K562 (cell line): ENCODE measurements around the gene RAB21. TPM values are rescaled to one million over a fixed set of nuclear protein-coding genes. Genes with fewer than 3 reads are reported as not detected.
A peak's percentile ranks its signal among the peaks of the same experiment; 100 is the strongest.

Source experiments
- BRF1 ChIP-seq: IDR thresholded peaks from 3 replicates; pipeline ENCODE4 v1.6.1; 2011; ENCODE audit warnings: borderline replicate concordance, mild to moderate bottlenecking; ENCODE audit not compliant: insufficient read length; ENCODE audit errors: extremely low read depth
- EP400 ChIP-seq: fragments of 450-650 bp; IDR thresholded peaks from 2 replicates; pipeline ENCODE4 v1.6.1; 2017; ENCODE audit warnings: antibody characterized with exemption, mild to moderate bottlenecking, moderate library complexity
- HEY1 ChIP-seq: fragments of 250-450 bp; sonication (Bioruptor Pico); IDR thresholded peaks from 2 replicates; pipeline ENCODE4 v1.5.0; 2020; ENCODE audit warnings: mild to moderate bottlenecking, moderate library complexity, borderline replicate concordance
- KAT7 ChIP-seq: sonication (generic); formaldehyde crosslinking; IDR thresholded peaks from 2 replicates; pipeline ENCODE4 v1.8.0; 2022; ENCODE audit warnings: missing genetic modification reagents, mild to moderate bottlenecking, borderline replicate concordance
- NCOR1 ChIP-seq: fragments of 450-650 bp; IDR thresholded peaks from 2 replicates; pipeline ENCODE4 v1.6.1; 2016; ENCODE audit warnings: mild to moderate bottlenecking, moderate library complexity
- NFIC ChIP-seq: fragments of 450-650 bp; IDR thresholded peaks from 2 replicates; pipeline ENCODE4 v1.6.1; 2017; ENCODE audit warnings: mild to moderate bottlenecking, inconsistent platforms
- NONO ChIP-seq, 2 experiments: fragments of 200-400 bp in 1 of 2; fragments of 450-650 bp in 1 of 2; formaldehyde crosslinking in 1 of 2; IDR thresholded peaks; 2 replicates each; pipeline ENCODE4 v1.6.1; 2017; ENCODE audit warnings: low read depth in 2 of 2, mild to moderate bottlenecking in 2 of 2, moderate library complexity in 2 of 2, low read length in 1 of 2
- RBM34 ChIP-seq: fragments of 200-400 bp; formaldehyde crosslinking; IDR thresholded peaks from 2 replicates; pipeline ENCODE4 v1.6.1; 2018; ENCODE audit warnings: low read length, borderline replicate concordance; ENCODE audit not compliant: insufficient read depth
- SIRT6 ChIP-seq: IDR thresholded peaks from one replicate; pipeline ENCODE4 v1.6.1; 2012; ENCODE audit warnings: low read depth, mild to moderate bottlenecking, control low read depth, inconsistent platforms, low read length, moderate library complexity
- SMAD4 ChIP-seq: fragments of 250-450 bp; sonication (Bioruptor Pico); conservative IDR thresholded peaks from 2 replicates; pipeline ENCODE4 v1.8.0; 2021; ENCODE audit warnings: inconsistent platforms, mild to moderate bottlenecking, moderate library complexity
- TCF3 ChIP-seq: sonication (generic); formaldehyde crosslinking; IDR thresholded peaks from 2 replicates; pipeline ENCODE4 v1.4.0; 2020; ENCODE audit warnings: mild to moderate bottlenecking, missing genetic modification reagents
- ZNF174 ChIP-seq: fragments of 250-450 bp; sonication (Bioruptor Pico); IDR thresholded peaks from 2 replicates; pipeline ENCODE4 v1.4.0; 2020; ENCODE audit warnings: mild to moderate bottlenecking
- ZNF24 ChIP-seq: fragments of 450-650 bp; IDR thresholded peaks from 2 replicates; pipeline ENCODE4 v1.6.1; 2016
- ZNF76 ChIP-seq: fragments of 250-450 bp; sonication (Bioruptor Pico); IDR thresholded peaks from 2 replicates; pipeline ENCODE4 v1.4.0; 2020; ENCODE audit warnings: mild to moderate bottlenecking, moderate library complexity, borderline replicate concordance
- ZNF780A ChIP-seq: fragments of 250-450 bp; sonication (Bioruptor Pico); IDR thresholded peaks from 2 replicates; pipeline ENCODE4 v1.5.0; 2021; ENCODE audit warnings: mild to moderate bottlenecking
- polyA plus RNA-seq, 8 experiments: library from polyadenylated mRNA; depleted of rRNA in 4 of 8; stranded (reverse) in 5 of 8; unstranded in 3 of 8; fragments of >200 nt; fragmentation: Nextera tagmentation in 2 of 8; fragmentation: Illumina TruSeq in 1 of 8; extraction: Ambion mirVana in 2 of 8; extraction: Trizol in 1 of 8; gene quantifications; 2 replicates each; pipeline versions ENCODE4 v1.2.1 to v1.2.3, GENCODE V29; 2011 to 2014; ENCODE audit warnings: inconsistent platforms in 1 of 8, missing spikeins in 1 of 8
- total RNA-seq, 7 experiments: library from RNA; depleted of rRNA in 6 of 7; stranded (reverse); fragments of >200 nt in 6 of 7; fragmentation: Illumina TruSeq in 2 of 7; extraction: Trizol in 2 of 7; gene quantifications; 2 replicates each; pipeline versions ENCODE4 v1.2.1 to v1.2.3, GENCODE V29; 2011 to 2021; ENCODE audit warnings: low replicate concordance in 1 of 7
- TF ChIP-seq, protein P1 (sequence below): sonication (generic); formaldehyde crosslinking; IDR thresholded peaks from 2 replicates; pipeline ENCODE4 v1.8.0; 2022; ENCODE audit warnings: mild to moderate bottlenecking, missing genetic modification reagents
- TF ChIP-seq, protein P2 (sequence below): IDR thresholded peaks from 2 replicates; pipeline ENCODE4 v1.6.1; 2016; ENCODE audit warnings: missing genetic modification characterization, missing compliant biosample characterization
- TF ChIP-seq, protein P3 (sequence below): sonication (generic); formaldehyde crosslinking; IDR thresholded peaks from 2 replicates; pipeline ENCODE4 v1.8.0; 2022; ENCODE audit warnings: mild to moderate bottlenecking, missing genetic modification reagents
- TF ChIP-seq, protein P4 (sequence below): fragments of 200-800 bp; sonication (Bioruptor generic); IDR thresholded peaks from 2 replicates; pipeline ENCODE4 v1.6.1; 2017; ENCODE audit warnings: missing genetic modification characterization, missing compliant biosample characterization
- TF ChIP-seq, protein P5 (sequence below): IDR thresholded peaks from 3 replicates; pipeline ENCODE4 v1.6.1; 2011; ENCODE audit warnings: borderline replicate concordance, mild to moderate bottlenecking, moderate library complexity; ENCODE audit not compliant: insufficient read length; ENCODE audit errors: extremely low read depth

Gene RAB21
- total and polyA plus RNA-seq, 9 of the 15 experiments (the other 6 are each of a cell fraction or from before 2014, with no cell fraction given), result 5.3 to 45.6 (median 19.6) TPM

DNA sequence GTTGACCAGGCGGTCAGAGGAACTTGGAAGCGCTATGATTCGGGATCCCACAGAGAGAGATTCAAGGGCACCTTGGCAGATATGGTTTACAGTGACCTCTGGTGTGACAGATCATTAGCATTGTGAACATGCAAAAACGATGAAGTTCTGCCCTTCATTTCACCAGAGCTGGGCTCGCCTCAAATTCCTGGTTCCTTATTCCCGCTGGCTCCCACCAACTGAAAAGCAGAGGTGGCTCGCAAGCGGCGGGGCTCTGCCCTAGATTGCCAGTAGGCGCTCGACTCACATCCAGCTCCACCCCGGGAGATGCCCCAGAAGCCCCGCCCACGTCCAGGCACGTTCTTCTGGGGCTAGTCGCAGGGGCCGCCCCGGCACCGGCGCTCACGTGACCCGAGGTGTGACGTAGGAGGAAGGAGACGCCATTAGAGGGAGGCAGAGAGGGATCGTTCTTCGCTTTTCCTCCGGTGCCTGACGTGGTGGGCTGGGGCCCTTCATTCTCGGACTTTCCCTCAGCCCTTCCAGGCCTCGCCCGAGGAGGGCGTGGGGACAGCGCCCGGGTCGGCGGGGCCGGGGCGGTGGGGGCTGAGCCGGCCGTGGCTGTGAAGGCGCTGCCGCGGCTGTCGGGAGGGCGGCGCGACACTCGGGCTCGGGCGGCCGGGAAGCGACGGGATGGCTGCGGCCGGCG lies at the start of gene RAB21 (continued):
- TF ChIP-seq NFIC, result no peak
- TF ChIP-seq, protein P1, sequence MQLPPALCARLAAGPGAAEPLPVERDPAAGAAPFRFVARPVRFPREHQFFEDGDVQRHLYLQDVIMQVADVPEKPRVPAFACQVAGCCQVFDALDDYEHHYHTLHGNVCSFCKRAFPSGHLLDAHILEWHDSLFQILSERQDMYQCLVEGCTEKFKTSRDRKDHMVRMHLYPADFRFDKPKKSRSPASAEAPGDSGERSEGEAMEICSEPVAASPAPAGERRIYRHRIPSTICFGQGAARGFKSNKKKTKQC (CRISPR knock-in tag), result no peak
- TF ChIP-seq ZNF174 (CRISPR knock-in tag), result no peak
- TF ChIP-seq NCOR1, result no peak; the same call in 1 of the 2 replicates
- TF ChIP-seq SIRT6, result no peak
- TF ChIP-seq, protein P2, sequence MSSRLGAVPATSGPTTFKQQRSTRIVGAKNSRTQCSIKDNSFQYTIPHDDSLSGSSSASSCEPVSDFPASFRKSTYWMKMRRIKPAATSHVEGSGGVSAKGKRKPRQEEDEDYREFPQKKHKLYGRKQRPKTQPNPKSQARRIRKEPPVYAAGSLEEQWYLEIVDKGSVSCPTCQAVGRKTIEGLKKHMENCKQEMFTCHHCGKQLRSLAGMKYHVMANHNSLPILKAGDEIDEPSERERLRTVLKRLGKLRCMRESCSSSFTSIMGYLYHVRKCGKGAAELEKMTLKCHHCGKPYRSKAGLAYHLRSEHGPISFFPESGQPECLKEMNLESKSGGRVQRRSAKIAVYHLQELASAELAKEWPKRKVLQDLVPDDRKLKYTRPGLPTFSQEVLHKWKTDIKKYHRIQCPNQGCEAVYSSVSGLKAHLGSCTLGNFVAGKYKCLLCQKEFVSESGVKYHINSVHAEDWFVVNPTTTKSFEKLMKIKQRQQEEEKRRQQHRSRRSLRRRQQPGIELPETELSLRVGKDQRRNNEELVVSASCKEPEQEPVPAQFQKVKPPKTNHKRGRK, result no peak
- no peak for TF ChIP-seq HEY1 (CRISPR knock-in tag)
- TF ChIP-seq, protein P3, sequence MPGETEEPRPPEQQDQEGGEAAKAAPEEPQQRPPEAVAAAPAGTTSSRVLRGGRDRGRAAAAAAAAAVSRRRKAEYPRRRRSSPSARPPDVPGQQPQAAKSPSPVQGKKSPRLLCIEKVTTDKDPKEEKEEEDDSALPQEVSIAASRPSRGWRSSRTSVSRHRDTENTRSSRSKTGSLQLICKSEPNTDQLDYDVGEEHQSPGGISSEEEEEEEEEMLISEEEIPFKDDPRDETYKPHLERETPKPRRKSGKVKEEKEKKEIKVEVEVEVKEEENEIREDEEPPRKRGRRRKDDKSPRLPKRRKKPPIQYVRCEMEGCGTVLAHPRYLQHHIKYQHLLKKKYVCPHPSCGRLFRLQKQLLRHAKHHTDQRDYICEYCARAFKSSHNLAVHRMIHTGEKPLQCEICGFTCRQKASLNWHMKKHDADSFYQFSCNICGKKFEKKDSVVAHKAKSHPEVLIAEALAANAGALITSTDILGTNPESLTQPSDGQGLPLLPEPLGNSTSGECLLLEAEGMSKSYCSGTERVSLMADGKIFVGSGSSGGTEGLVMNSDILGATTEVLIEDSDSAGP (CRISPR knock-in tag), result no peak
- TF ChIP-seq NONO (IDR thresholded peaks at IDR 0.05; ENCODE audit: low read depth in 2 of 2, low read length in 1 of 2), result no peak; a peak in 1 of 4 replicates
- peak; percentile 73; the same call in 1 of the 2 replicates for TF ChIP-seq EP400
- no peak for TF ChIP-seq ZNF780A (CRISPR knock-in tag)
- no peak for TF ChIP-seq BRF1
- TF ChIP-seq RBM34, result no peak
- TF ChIP-seq KAT7 (CRISPR knock-in tag), result 0 out of 2 replicates have a peak, but pooled peaks have one; percentile 84
- TF ChIP-seq ZNF76 (CRISPR knock-in tag), result no peak
- TF ChIP-seq ZNF24, result no peak
- 0 out of 2 replicates have a peak, but pooled peaks have one; percentile 22 for TF ChIP-seq TCF3 (CRISPR knock-in tag)
- TF ChIP-seq, protein P4, sequence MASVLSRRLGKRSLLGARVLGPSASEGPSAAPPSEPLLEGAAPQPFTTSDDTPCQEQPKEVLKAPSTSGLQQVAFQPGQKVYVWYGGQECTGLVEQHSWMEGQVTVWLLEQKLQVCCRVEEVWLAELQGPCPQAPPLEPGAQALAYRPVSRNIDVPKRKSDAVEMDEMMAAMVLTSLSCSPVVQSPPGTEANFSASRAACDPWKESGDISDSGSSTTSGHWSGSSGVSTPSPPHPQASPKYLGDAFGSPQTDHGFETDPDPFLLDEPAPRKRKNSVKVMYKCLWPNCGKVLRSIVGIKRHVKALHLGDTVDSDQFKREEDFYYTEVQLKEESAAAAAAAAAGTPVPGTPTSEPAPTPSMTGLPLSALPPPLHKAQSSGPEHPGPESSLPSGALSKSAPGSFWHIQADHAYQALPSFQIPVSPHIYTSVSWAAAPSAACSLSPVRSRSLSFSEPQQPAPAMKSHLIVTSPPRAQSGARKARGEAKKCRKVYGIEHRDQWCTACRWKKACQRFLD (CRISPR knock-in tag), result no peak
- TF ChIP-seq, protein P5, sequence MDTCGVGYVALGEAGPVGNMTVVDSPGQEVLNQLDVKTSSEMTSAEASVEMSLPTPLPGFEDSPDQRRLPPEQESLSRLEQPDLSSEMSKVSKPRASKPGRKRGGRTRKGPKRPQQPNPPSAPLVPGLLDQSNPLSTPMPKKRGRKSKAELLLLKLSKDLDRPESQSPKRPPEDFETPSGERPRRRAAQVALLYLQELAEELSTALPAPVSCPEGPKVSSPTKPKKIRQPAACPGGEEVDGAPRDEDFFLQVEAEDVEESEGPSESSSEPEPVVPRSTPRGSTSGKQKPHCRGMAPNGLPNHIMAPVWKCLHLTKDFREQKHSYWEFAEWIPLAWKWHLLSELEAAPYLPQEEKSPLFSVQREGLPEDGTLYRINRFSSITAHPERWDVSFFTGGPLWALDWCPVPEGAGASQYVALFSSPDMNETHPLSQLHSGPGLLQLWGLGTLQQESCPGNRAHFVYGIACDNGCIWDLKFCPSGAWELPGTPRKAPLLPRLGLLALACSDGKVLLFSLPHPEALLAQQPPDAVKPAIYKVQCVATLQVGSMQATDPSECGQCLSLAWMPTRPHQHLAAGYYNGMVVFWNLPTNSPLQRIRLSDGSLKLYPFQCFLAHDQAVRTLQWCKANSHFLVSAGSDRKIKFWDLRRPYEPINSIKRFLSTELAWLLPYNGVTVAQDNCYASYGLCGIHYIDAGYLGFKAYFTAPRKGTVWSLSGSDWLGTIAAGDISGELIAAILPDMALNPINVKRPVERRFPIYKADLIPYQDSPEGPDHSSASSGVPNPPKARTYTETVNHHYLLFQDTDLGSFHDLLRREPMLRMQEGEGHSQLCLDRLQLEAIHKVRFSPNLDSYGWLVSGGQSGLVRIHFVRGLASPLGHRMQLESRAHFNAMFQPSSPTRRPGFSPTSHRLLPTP, result no peak
- peak; percentile 35; the same call in 1 of the 2 replicates for TF ChIP-seq SMAD4 (CRISPR knock-in tag)
